Erythroblast (primary cell): Measurements from ENCODE around the gene UBXN6.

Source experiments
- GATA1 ChIP-seq: IDR thresholded peaks from 2 replicates; pipeline ENCODE4 v1.6.1; 2011; ENCODE audit warnings: low read depth, mild to moderate bottlenecking, control low read depth, low read length, moderate library complexity
- POLR2A ChIP-seq: IDR thresholded peaks from 2 replicates; pipeline ENCODE4 v1.6.1; 2011; ENCODE audit warnings: mild to moderate bottlenecking, low read length

DNA sequence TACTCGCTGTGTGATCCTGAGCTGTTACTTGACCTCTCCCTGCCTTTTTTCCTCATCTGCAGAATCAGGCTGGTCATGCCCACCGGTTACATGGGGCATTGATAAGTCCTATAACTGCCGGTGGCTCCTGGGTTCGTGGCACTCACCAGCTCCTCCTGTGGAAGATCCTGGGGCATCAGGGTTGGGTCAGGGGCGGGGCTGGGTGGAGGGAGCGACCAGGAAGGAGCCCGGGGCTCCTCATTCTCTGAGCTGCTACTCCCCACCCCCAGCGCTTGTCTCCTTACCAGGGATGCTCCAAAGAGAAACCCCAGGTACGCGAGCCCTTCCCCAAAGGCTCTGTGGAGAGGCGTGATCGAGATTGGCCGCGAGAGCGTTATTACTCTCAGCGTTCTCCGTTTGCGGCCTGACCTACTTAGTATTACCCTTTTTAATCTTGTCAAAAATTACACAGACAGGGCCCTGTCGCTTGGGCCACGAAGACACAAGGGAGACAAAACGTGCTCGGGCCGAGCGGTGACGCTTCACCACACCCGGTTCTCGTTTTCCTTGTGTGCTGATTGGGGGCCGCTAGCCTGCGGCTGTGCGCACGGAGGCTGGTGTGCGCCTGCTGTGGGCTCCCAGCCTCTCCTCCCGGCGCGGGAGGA is 25.2 kb upstream of the UBXN6 start:
- TF ChIP-seq POLR2A, result no peak
- no peak for TF ChIP-seq GATA1
